SK-MEL-5 (cell line): ENCODE results near the gene BLVRB. TPM values are rescaled to one million over a fixed set of nuclear protein-coding genes. Genes with fewer than 3 reads are reported as not detected.
"Not testable (repeated sequence)": the region's sequence is repeated elsewhere in the genome, so short reads cannot be mapped to it uniquely, and the experiment has no call there.

Source experiments
- DNase-seq: peaks from one replicate; pipeline ENCODE4 v3.0.0-alpha.2; 2016; ENCODE audit warnings: low read depth, low spot score
- in situ Hi-C: cut with HindIII; loops from 2 replicates; pipeline ENCODE4 v1.10.0; 2016; ENCODE audit warnings: low sequenced_read_pairs, high pct_unique_total_duplicates, low pct_unique_long_range_greater_than_20kb
- total RNA-seq: library from RNA; depleted of rRNA; stranded (reverse); fragments of >200 nt; shearing (Covaris generic); gene quantifications from 2 replicates; pipeline ENCODE4 v1.2.3, GENCODE V29; 2014

The BLVRB gene
- total RNA-seq, 1 experiment from 2014 or later: 104 TPM

DNA sequence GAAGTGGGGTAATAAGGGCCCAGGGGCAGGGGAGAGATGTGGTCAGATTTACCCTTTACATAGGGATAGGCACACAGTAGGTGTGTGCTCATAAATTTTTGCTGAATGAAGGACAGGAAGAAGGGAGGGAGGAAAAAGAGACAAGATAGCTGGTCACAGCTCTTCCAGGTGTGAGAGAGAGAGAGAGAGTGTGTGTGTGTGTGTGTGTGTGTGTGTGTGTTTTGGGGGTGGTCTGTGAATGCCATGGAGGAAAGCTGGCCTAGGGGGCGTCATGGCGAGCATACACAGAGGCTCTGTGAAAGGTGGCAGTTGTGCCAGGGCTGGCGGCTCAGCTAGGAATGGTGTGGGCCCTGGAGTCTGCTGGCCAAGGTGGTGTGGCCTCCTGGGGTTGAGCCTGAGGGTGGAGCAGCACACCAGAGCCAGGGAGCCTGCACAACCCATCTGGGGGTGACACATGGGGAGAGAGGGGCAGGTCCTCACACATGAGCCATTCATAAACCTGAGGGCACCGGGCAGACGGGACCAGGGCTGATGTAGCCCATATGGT, 46.4 kb downstream of the BLVRB start:
- in situ Hi-C loops: no loop called here

GRCh38 chr19:40418040-40418439, 47.5 kb downstream of the BLVRB start:
- DNase-seq: no peak
- in situ Hi-C loops: no loop called here

More for the DNA sequence above, 46.4 kb downstream of the BLVRB start:
- DNase-seq: no peak

DNA sequence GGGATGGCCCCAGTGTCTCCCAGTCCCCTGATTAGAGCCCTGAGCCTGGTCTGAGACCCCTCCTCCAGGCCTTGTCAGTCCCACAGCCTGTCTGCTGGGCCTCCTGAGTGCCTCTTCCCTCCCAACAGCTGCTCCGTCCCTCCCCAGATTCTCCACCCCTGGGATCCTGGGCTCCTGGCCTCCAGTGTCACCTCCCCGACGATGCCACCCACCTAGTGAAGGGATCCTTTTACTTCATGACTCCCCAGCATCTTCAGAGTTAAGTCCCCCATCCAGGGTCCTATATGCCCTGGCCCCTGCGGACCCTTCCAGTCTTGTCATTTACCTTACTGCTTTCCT, 47.9 kb downstream of the BLVRB start:
- DNase-seq: no peak
- in situ Hi-C loops: no loop called here

DNA sequence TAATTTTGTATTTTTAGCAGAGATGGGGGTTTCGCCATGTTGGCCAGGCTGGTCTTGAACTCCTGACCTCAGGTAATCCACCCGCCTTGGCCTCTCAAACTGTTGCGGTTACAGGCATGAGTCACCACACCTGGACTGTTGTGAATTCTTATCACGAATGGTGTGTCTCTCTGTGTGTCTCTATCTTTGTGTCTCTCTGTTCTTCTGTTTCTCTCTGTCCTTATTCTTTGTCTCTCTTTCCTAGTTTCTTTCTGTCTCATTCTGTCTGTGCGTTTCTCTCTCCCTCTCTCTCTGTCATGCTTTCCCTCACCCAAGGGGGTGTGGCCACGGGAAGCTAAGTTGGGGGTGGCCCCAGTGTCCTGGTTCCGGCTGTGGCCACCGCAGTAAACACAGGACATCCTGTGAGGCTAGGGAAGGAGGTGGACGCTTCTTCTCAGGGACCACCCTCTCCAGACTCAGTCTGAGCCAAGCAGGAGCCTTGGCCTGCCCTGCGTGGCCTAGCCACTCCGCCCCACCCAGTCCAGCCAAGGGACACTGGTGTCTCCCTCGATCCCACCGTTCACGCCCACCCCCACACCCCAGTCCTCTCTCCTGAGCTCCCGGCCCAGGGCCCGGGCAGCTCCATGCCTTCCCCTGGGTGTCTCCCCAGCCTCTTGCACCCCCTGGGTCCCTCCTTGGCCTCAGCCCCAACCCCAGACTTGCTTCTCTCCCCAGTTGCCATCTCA, 48.5 kb downstream of the BLVRB start:
- no peak for DNase-seq
- in situ Hi-C loops: no loop called here

GRCh38 chr19:40415768-40416167, 49.8 kb downstream of the BLVRB start:
- DNase-seq: no peak
- in situ Hi-C loops: no loop called here

DNA sequence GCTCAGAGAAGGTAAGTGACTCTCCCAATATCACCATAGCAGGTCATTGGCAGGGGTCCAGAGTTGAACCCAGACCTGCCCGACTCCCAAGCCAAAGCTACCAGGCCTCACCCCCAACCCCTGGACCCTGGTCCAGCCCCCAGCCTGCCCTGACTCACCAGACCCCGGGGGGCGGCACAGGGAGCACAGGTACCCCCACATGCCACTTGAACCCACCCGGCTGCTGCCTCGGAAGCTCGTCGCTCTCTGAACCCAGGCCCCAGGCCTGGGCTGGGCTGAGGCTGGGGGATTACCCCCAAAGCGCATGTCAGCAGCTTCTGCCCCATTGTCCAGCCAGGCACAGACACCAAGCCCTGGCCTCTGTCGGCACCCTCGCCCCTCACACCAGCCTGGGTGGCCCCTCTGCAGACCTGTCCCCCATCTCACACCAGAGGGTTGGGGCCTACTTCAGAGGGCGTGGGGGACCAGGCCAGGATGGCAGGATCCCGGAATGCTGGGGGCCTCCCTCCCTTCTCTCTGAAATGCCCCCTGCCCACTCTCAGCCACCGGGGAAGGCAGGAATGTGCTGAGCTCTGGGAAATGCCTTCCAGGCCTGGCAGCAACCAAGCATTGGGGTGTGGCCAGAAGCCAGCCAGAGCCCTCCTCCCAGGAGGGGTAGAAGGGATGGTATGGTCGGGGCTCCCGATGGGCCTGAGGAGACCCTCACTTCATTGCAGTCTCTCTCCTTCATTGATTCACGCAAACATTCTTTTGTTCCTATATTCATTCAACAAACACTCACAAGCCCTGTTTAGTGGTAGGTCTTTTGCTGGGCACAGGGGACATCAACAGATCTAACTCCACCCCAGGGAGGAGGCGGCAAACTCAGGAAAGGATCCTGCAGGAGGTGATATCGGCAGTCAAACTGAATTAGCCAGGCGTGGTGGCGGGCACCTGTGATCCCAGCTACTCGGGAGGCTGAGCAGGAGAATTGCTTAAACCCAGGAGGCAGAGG, 50.7 kb downstream of the BLVRB start:
- in situ Hi-C loops: no loop called here

DNA sequence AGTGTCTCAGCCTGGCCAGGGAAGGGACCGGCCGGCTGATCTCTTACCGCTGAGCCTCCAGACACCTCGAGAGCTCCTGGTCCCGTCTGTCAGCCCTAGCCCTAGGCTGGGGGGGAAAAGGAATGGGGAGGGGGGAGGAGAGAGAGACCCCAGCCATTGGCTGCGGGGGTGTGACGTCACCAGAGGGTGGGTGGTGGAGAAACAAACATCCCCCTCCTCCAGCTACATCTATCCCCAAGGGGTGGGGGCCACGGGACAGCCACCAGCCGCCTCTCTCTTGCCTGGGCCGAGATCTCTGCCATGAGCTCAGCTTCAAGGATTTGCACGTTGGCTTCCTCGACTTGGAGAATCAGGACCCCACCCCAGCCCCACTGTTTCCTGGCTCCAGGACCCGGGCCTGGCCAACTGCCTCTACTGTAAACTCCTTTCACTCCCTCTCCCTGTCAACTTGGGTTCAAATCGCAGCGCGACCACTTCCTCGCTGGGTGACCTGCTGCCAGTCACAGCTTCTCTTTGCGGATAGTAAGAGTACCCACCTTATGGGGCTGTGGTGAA, 52.2 kb downstream of the BLVRB start, which contains the start of gene PRX:
Gene PRX (minus strand): TSS at position 88 of the 555 bp plus-strand sequence. CDS start 5,446 bp downstream, outside the sequence.
- no peak for DNase-seq
- in situ Hi-C loops: no loop called here

More for the DNA sequence above, 50.7 kb downstream of the BLVRB start:
- no peak for DNase-seq

DNA sequence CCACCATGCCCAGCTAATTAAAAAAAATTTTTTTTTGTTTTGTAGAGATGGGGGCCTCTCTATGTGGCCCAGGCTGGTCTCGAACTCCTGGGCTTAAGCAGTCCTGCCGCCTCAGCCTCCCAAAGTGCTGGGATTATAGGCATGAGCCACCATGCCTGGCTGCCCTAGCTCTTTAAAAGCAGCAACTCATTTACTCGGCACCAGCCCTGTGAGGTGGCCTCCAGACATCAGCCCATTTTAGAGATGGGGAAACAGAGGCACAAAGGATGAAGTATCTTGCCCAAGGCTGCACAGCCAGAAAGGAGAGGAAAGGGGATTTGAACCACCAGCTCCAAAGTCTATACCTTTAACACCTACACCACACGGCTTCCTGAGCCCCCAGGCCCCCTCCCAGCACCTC, 52.7 kb downstream of the BLVRB start:
- no peak for DNase-seq
- in situ Hi-C loops: no loop called here

GRCh38 chr19:40411958-40412499, 53.5 kb downstream of the BLVRB start:
- in situ Hi-C loops: no loop called here
- DNase-seq: no peak

- DNase-seq: no peak
- in situ Hi-C loops: no loop called here
These were observed 54.3 kb downstream of the BLVRB start for GRCh38 chr19:40411125-40411842.

DNA sequence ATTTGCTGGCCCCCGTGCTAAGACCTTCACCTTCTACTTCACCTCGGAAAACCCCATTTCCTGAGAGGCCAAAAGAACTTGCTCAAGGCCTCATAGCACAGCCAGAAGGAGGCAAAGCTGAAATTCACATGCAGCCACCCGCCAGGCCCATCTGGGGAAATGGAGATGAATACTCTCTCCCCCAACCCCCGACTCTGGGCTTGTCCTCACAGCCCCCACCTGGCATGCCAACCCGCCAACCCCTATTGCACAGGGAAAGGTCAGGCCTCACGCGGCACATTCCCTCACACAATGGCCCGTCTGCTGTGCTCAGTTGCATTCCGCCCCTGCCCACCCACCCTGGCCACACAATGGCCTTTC, 55.5 kb downstream of the BLVRB start:
- DNase-seq: no peak
- in situ Hi-C loops: no loop called here

GRCh38 chr19:40408598-40408925, 57.0 kb downstream of the BLVRB start:
- in situ Hi-C loops, DNase-seq: not testable (repeated sequence)

- in situ Hi-C loops: no loop called here
- no peak for DNase-seq
These were observed 57.6 kb downstream of the BLVRB start for GRCh38 chr19:40407714-40408597.

DNA sequence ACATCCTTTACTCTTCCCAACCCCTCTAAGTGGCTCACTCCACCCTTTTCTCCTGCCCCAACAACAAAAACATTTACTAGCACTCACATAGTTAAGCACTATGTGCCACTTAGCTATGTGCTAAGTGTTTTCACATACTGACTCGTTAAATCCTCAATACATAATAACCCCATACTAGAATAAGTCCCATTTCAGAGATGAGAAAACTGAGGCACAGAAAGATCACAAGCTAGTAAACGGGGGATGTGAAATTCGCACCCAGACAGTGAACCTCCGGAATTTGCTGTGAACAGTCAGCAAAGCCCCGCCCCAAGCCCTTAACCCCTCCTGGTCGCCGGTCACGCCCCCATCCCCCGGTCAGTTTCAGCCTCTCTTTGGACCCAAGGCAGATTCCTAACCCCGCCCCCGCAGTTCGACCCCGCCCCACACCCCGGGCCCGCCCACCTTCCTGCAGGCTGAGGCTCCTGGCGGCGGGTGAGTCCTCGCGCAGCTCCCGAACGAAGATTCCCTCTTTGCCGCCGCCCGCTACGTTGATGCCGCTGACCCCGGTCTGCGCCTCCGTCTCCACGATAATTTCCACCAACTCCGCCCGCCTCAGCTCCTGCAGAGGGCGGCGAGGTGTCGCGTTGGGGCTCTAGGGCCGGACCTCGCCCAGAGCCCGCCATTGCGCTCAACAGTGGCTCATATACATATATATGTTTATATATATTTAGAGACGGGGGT, 62.1 kb downstream of the BLVRB start:
- DNase-seq: peak; percentile 86
- in situ Hi-C loops: no loop called here

DNA sequence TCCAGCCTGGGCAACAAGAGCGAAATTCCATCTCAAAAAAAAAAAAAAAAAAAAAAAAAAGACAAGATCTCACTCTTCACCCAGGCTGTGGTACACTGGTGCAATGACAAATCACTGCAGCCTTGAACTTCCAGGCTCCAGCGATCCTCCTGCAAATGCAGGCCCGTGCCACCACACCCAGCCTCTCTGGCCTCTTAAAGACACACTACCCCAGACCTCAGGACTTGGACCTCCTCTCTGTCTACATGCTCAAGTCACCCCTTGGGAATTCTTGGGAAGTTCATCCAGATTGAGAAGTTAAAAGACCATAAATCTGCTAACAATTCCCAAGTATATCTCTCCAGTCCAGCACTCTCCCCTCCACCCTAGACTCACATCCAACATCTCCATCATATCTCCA, 65.0 kb downstream of the BLVRB start:
- in situ Hi-C loops: no loop called here
- no peak for DNase-seq
